OCI-LY3 (cell line): ENCODE results near the gene AP2A2.

Experiments
- H2AFZ ChIP-seq: fragments of 200-600, 300-600 bp; shearing (Covaris generic); 2 replicates; pipeline ENCODE4 v1.6.0; 2014; ENCODE audit warnings: antibody characterized with exemption, low read depth, low read length
- H3K27ac ChIP-seq: fragments of 200-600, 300-600 bp; sonication (generic); 2 replicates; pipeline ENCODE4 v1.5.1; 2014; ENCODE audit warnings: mild to moderate bottlenecking, low read length, moderate library complexity, mixed read lengths
- H3K27me3 ChIP-seq: fragments of 200-600, 300-600 bp; sonication (generic); 2 replicates; pipeline ENCODE4 v1.6.1; 2014; ENCODE audit warnings: low read depth, low read length, mixed read lengths
- H3K36me3 ChIP-seq: fragments of 200-600, 300-600 bp; sonication (generic); replicated peaks from 2 replicates; pipeline ENCODE3; 2014; ENCODE audit warnings: low read depth, low read length, mixed read lengths
- H3K4me1 ChIP-seq: fragments of 300-600, 200-600 bp; sonication (generic); 2 replicates; pipeline ENCODE4 v1.6.1; 2014; ENCODE audit warnings: low read length, mixed read lengths
- H3K4me2 ChIP-seq: fragments of 200-600, 300-600 bp; sonication (generic); 2 replicates; pipeline ENCODE4 v1.6.1; 2014; ENCODE audit warnings: low read length, mixed read lengths
- H3K4me3 ChIP-seq: fragments of 300-600, 200-600 bp; sonication (generic); 2 replicates; pipeline ENCODE4 v1.5.1; 2014; ENCODE audit warnings: antibody characterized with exemption, mild to moderate bottlenecking, low read length, moderate library complexity
- H3K79me2 ChIP-seq: fragments of 300-600, 200-600 bp; shearing (Covaris generic); 2 replicates; pipeline ENCODE4 v1.6.1; 2014; ENCODE audit warnings: mild to moderate bottlenecking, low read length, mixed read lengths
- H3K9ac ChIP-seq: fragments of 300-600, 200-600 bp; shearing (Covaris generic); 2 replicates; pipeline ENCODE4 v1.6.0; 2014; ENCODE audit warnings: mild to moderate bottlenecking, low read length, moderate library complexity
- H3K9me3 ChIP-seq: fragments of 200-600, 300-600 bp; shearing (Covaris generic); 2 replicates; pipeline ENCODE4 v1.6.1; 2014; ENCODE audit warnings: low read length, mixed read lengths; ENCODE audit not compliant: insufficient read depth
- H4K20me1 ChIP-seq: fragments of 200-600, 300-600 bp; sonication (generic); 2 replicates; pipeline ENCODE4 v1.6.1; 2016; ENCODE audit warnings: low read length, mixed read lengths; ENCODE audit not compliant: insufficient read depth
- EZH2phosphoT487 ChIP-seq: fragments of 200-600 bp; shearing (Covaris generic); IDR thresholded peaks from 2 replicates; pipeline ENCODE4 v1.6.1; 2018; ENCODE audit warnings: antibody characterized with exemption, mixed run types, low read depth
- TF ChIP-seq, protein P1 (sequence below): fragments of 200-600, 300-600 bp; sonication (generic); IDR thresholded peaks from 2 replicates; pipeline ENCODE4 v1.5.1; 2014; ENCODE audit warnings: antibody characterized with exemption, low read length, low read depth

AP2A2 gene

GRCh38 chr11:947744-948143, 22.1 kb downstream of the AP2A2 start:
- TF ChIP-seq, protein P1, sequence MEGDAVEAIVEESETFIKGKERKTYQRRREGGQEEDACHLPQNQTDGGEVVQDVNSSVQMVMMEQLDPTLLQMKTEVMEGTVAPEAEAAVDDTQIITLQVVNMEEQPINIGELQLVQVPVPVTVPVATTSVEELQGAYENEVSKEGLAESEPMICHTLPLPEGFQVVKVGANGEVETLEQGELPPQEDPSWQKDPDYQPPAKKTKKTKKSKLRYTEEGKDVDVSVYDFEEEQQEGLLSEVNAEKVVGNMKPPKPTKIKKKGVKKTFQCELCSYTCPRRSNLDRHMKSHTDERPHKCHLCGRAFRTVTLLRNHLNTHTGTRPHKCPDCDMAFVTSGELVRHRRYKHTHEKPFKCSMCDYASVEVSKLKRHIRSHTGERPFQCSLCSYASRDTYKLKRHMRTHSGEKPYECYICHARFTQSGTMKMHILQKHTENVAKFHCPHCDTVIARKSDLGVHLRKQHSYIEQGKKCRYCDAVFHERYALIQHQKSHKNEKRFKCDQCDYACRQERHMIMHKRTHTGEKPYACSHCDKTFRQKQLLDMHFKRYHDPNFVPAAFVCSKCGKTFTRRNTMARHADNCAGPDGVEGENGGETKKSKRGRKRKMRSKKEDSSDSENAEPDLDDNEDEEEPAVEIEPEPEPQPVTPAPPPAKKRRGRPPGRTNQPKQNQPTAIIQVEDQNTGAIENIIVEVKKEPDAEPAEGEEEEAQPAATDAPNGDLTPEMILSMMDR, result no peak
- no peak for TF ChIP-seq EZH2phosphoT487
- H3K4me1 ChIP-seq, result no peaks in the 10 kb centered on the region
- no peak overlapping the region for H3K27ac ChIP-seq
- H3K9ac ChIP-seq, result no peak overlapping the region
- no peak overlapping the region for H3K4me3 ChIP-seq
- H3K36me3 ChIP-seq, result peaks cover 16% of the 10 kb centered on the region
- no peaks in the 10 kb centered on the region for H4K20me1 ChIP-seq
- H3K27me3 ChIP-seq, result no peaks in the 10 kb centered on the region
- no peak overlapping the region for H2AFZ ChIP-seq
- H3K4me2 ChIP-seq, result no peak overlapping the region
- peaks cover 14% of the 10 kb centered on the region for H3K79me2 ChIP-seq
- no peaks in the 10 kb centered on the region for H3K9me3 ChIP-seq

DNA sequence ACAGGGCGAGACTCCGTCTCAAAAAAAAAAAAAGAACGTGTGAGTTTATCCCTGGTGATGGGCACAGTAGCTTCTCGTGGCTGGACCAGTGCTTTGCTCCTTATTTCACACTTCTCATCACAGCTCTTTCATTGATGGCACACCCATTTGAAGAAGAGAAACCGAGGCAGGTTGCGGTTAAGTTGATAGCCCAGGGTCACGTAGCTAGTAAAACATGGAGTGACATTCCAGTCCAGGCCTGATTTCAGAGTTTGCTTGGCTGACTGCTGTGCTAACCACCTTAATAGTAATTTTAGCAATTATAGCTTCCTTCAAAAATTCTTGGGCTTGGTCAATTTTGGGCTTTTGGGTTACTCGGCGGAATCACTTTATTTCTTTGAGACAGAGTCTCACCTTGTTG, 25.8 kb downstream of the AP2A2 start:
- 0 out of 2 replicates have a peak, but pooled peaks cover 9% of the 10 kb centered on the region for H4K20me1 ChIP-seq
- H3K36me3 ChIP-seq, result peaks cover 16% of the 10 kb centered on the region
- peaks cover 19% of the 10 kb centered on the region for H3K79me2 ChIP-seq
- H3K9me3 ChIP-seq, result no peaks in the 10 kb centered on the region
- no peak overlapping the region for H3K27ac ChIP-seq
- no peak overlapping the region for H3K4me3 ChIP-seq
- H3K9ac ChIP-seq, result no peak overlapping the region
- no peaks in the 10 kb centered on the region for H3K4me1 ChIP-seq
- no peak overlapping the region for H3K4me2 ChIP-seq
- TF ChIP-seq EZH2phosphoT487, result no peak
- TF ChIP-seq, protein P1, result no peak
- H3K27me3 ChIP-seq, result no peaks in the 10 kb centered on the region
- H2AFZ ChIP-seq, result no peak overlapping the region

DNA sequence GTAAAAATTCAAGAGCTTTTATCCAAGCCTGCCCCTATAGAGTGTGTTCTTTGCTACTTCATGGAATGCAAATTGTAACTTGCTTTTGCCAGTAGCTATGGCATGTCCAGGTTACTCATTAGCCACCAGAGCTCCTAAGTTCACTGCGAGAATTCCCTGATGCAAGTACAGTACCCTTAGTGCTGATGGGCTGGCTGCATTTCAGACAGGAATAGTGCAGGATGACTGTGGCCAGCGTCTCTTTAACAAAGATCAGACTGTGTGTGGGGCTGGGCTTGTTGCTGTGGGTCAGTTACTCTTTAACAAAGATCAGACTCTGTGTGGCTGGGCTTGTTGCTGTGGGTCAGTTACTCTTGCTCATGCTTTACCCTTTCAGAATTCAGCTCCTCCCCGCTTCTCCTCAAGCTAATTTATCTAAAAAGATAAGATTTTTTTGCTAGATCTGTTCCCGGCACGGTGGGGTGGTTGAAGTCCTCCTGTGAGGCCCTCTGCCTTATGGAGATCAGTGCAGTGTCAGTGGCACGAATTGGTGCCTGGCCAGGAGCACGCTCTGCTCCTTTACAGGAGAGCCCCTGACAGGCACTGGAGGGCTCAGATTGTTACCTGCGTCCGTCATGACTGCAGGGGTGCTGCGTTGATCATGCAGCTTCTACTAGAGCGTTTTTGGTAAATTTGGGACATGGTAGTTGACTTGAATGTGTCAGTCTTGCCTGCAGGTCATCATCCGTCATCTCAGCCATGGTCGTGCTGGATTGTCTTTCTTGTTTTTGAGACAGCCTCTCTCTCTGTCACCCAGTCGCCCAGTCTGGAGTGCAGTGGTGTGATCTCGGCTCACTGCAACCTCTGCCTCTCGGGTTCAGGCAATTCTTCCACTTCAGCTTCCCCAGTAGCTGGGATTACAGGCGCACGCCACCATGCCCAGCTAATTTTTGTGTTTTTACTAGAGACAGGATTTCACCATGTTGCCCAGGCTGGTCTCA, 27.0 kb downstream of the AP2A2 start:
- Histone ChIP-seq H3K4me3 (no peak overlapping the region), H4K20me1 (0 out of 2 replicates have a peak, but pooled peaks cover 15% of the 10 kb centered on the region), H3K27ac (no peak overlapping the region), H3K79me2 (peaks cover 30% of the 10 kb centered on the region), H3K27me3 (no peaks in the 10 kb centered on the region), H3K36me3 (peaks cover 12% of the 10 kb centered on the region), H3K9ac (no peak overlapping the region), H3K9me3 (no peaks in the 10 kb centered on the region), H2AFZ (no peak overlapping the region), H3K4me1 (no peaks in the 10 kb centered on the region), H3K4me2 (no peak overlapping the region)
- TF ChIP-seq EZH2phosphoT487, result no peak
- TF ChIP-seq, protein P1, result no peak

GRCh38 chr11:953512-953911, 27.8 kb downstream of the AP2A2 start:
- Histone ChIP-seq H3K27me3 (no peaks in the 10 kb centered on the region), H3K9me3 (no peaks in the 10 kb centered on the region), H3K36me3 (peaks cover 5% of the 10 kb centered on the region), H3K4me1 (no peaks in the 10 kb centered on the region), H2AFZ (no peak overlapping the region), H4K20me1 (peaks cover 19% of the 10 kb centered on the region; the same call in 1 of the 2 replicates), H3K9ac (no peak overlapping the region), H3K79me2 (peaks cover 33% of the 10 kb centered on the region), H3K27ac (no peak overlapping the region), H3K4me3 (no peak overlapping the region), H3K4me2 (no peak overlapping the region)
- TF ChIP-seq, protein P1, result no peak
- no peak for TF ChIP-seq EZH2phosphoT487
